Hippocampal formation (tissue), 2 donors: ENCODE results near the gene FNBP1.

ENCODE experiments used
- DNase-seq, 2 donors: peaks; one replicate each; lab custom pipeline; 2025; lab: John Stamatoyannopoulos, UW

Gene FNBP1

GRCh38 chr9:129875687-129876395 lies 167.1 kb downstream of the FNBP1 start:
- DNase-seq: no peak

- DNase-seq: no peak
These were observed 167.8 kb downstream of the FNBP1 start for GRCh38 chr9:129875181-129875611.

- DNase-seq: no peak
These were observed 168.5 kb downstream of the FNBP1 start for GRCh38 chr9:129874261-129875101.

GRCh38 chr9:129873563-129874190 lies 169.3 kb downstream of the FNBP1 start:
- no peak for DNase-seq

GRCh38 chr9:129871046-129871445 lies 171.9 kb downstream of the FNBP1 start:
- DNase-seq: no peak

- no peak for DNase-seq
These were observed 173.1 kb downstream of the FNBP1 start for GRCh38 chr9:129869585-129870501.

GRCh38 chr9:129868872-129869486 lies 174.0 kb downstream of the FNBP1 start:
- no peak for DNase-seq

- DNase-seq: no peak
These were observed 174.7 kb downstream of the FNBP1 start for GRCh38 chr9:129868023-129868871.

- no peak for DNase-seq
These were observed 175.6 kb downstream of the FNBP1 start for GRCh38 chr9:129867136-129868022.

GRCh38 chr9:129866394-129867135 lies 176.4 kb downstream of the FNBP1 start:
- no peak for DNase-seq

GRCh38 chr9:129865668-129866320 lies 177.2 kb downstream of the FNBP1 start:
- no peak for DNase-seq

- DNase-seq: no peak
These were observed 177.9 kb downstream of the FNBP1 start for GRCh38 chr9:129864991-129865647.

- no peak for DNase-seq
These were observed 179.8 kb downstream of the FNBP1 start for GRCh38 chr9:129863059-129863690.

GRCh38 chr9:129861447-129861827 lies 181.6 kb downstream of the FNBP1 start:
- DNase-seq: no peak

- no peak for DNase-seq
These were observed 182.1 kb downstream of the FNBP1 start for GRCh38 chr9:129860653-129861446.
